ENCODE measurements around the gene NUP160. TPM values are rescaled to one million over a fixed set of nuclear protein-coding genes. Genes with fewer than 3 reads are reported as not detected.
"Not testable (repeated sequence)": the region's sequence is repeated elsewhere in the genome, so short reads cannot be mapped to it uniquely, and the experiment has no call there.

Gene NUP160
- total and polyA plus RNA-seq, 8 donors, result 9.7 to 20.2 (median 13.8) TPM

DNA sequence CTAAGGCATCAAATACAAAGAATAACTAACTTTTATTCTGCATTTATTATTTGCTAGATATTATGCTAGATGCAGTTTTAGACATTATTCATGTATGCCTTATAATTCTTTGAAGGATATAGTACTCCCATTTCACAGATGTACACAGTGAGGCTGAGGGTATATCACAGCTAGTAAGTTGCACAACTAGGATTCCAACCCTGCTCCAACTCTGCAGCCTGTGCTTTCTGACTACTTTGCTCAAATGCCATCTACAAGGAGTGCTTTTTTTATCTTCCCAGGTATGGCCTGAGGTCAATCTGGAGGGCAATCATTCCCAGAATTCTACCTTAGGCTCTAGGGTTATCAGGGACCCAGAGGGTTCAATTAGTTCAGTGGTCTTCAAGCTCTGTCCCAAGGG lies 28.4 kb downstream of the NUP160 start:
- no peak overlapping the region for H3K4me3 ChIP-seq
- intact Hi-C loops (cut with DNase I), result no loop called here
- FAIRE-seq, result no peak
- no peaks in the 10 kb centered on the region for H3K27me3 ChIP-seq
- no peaks in the 10 kb centered on the region for H3K4me1 ChIP-seq
- no peak for ATAC-seq
- DNase-seq, result no peak
- no peak overlapping the region for H3K27ac ChIP-seq
- TF ChIP-seq, protein P1, sequence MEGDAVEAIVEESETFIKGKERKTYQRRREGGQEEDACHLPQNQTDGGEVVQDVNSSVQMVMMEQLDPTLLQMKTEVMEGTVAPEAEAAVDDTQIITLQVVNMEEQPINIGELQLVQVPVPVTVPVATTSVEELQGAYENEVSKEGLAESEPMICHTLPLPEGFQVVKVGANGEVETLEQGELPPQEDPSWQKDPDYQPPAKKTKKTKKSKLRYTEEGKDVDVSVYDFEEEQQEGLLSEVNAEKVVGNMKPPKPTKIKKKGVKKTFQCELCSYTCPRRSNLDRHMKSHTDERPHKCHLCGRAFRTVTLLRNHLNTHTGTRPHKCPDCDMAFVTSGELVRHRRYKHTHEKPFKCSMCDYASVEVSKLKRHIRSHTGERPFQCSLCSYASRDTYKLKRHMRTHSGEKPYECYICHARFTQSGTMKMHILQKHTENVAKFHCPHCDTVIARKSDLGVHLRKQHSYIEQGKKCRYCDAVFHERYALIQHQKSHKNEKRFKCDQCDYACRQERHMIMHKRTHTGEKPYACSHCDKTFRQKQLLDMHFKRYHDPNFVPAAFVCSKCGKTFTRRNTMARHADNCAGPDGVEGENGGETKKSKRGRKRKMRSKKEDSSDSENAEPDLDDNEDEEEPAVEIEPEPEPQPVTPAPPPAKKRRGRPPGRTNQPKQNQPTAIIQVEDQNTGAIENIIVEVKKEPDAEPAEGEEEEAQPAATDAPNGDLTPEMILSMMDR (IDR thresholded peaks at IDR 0.05), result no peak
- H3K9me3 ChIP-seq, result no peaks in the 10 kb centered on the region
- peaks cover 0 to 30% (median 5%) of the 10 kb centered on the region in 3 donors for H3K36me3 ChIP-seq

DNA sequence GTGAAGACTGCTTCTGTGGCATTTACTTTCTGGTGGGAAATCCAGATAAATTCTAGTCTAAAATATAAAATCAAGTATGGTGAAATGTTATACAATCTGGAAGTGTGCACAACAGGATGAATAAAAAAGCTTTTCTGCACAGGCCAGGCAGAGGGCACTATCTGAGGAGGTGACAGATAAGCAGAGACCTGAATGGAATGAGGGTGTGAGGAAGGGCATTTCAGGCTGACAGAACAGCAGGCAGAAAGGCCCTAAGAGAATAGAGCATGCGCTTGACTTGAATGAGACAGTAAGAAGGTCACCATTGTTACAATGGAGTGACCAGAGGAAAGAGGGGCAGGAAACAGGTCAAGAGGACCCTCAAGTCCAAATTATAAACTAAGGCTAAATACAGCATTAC lies 47.4 kb downstream of the NUP160 start:
- intact Hi-C loops (cut with DNase I), result no loop called here
- no peak for ATAC-seq
- FAIRE-seq, result no peak

DNA sequence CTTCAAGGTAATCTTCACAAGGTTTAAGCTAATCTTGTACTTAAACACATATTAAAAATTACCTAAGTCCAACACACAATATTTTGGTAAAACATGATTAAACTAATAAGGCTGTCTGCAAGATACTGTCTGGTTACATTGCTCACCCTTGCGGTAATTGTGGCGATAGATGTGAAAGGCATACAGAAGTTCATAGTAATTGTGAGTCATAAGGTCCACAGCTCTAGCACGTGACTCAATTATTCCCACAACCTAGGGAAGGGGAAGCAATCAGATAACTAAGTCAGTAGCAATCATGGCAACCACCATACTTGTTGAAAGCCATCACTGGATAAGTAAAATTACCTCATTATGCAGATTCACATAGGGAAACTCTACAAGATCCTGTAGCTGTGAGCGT lies 50.5 kb downstream of the NUP160 start:
- H3K36me3 ChIP-seq, result peaks cover 0 to 63% (median 28%) of the 10 kb centered on the region in 3 donors
- ATAC-seq (no peak), FAIRE-seq (no peak), DNase-seq (no peak)
- no peaks in the 10 kb centered on the region for H3K4me1 ChIP-seq
- no peaks in the 10 kb centered on the region for H3K9me3 ChIP-seq
- intact Hi-C loops (cut with DNase I), result no loop called here
- WGBS, 2 donors, result 94 to 96% methylated on average over 4 of the region's 4 CpGs
- TF ChIP-seq, protein P1 (IDR thresholded peaks at IDR 0.05), result no peak
- no peaks in the 10 kb centered on the region for H3K27me3 ChIP-seq
- no peak overlapping the region for H3K27ac ChIP-seq
- no peak overlapping the region for H3K4me3 ChIP-seq

More for the DNA sequence above, 47.4 kb downstream of the NUP160 start:
- H3K36me3 ChIP-seq, result peaks cover 0 to 66% (median 31%) of the 10 kb centered on the region in 3 donors
- H3K27ac ChIP-seq, result no peak overlapping the region
- no peak overlapping the region for H3K4me3 ChIP-seq
- no peaks in the 10 kb centered on the region for H3K27me3 ChIP-seq
- no peak for DNase-seq
- no peaks in the 10 kb centered on the region for H3K4me1 ChIP-seq
- no peaks in the 10 kb centered on the region for H3K9me3 ChIP-seq
- TF ChIP-seq, protein P1 (IDR thresholded peaks at IDR 0.05), result no peak
- 96 to 100% methylated on average over 1 of the region's 1 CpG for WGBS, 2 donors

DNA sequence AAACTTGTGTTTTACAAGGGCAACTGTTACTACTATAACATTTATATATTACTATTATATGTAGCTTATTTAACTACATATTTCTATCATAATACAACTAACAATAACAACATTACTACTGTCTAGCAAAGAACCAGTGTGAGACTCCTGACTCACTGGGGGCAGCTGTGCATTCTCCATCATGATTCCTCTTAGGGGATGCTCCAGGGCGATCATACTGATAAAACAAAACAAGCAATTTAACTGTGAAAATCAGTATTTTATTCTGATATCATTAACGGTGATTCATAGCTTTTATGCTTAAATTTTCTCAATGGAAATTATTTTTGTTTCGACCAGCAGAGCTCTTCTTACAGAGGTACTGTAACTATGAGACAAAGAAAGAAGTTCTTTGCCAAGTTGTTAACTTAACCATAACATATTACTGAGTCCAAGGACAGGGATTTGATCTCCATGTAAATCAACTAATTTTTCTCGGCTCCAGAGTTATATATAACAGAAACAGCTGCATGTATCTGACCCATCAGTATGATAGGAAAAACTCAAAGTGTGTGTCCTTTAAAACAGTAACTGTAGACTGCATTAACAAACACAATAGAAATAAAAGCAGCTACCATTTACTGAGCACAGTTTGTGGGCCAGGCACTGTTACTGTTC lies 56.2 kb downstream of the NUP160 start:
- H3K4me3 ChIP-seq, result no peak overlapping the region
- H3K27ac ChIP-seq, result no peak overlapping the region
- H3K27me3 ChIP-seq, result no peaks in the 10 kb centered on the region
- DNase-seq, result no peak
- TF ChIP-seq, protein P1 (IDR thresholded peaks at IDR 0.05), result no peak
- ATAC-seq, result no peak
- H3K9me3 ChIP-seq, result no peaks in the 10 kb centered on the region
- intact Hi-C loops (cut with DNase I), result no loop called here
- FAIRE-seq, result no peak
- 82 to 85% methylated on average over 4 of the region's 4 CpGs for WGBS, 2 donors
- H3K4me1 ChIP-seq, result no peaks in the 10 kb centered on the region
- H3K36me3 ChIP-seq, result peaks cover 0 to 54% (median 18%) of the 10 kb centered on the region in 3 donors

DNA sequence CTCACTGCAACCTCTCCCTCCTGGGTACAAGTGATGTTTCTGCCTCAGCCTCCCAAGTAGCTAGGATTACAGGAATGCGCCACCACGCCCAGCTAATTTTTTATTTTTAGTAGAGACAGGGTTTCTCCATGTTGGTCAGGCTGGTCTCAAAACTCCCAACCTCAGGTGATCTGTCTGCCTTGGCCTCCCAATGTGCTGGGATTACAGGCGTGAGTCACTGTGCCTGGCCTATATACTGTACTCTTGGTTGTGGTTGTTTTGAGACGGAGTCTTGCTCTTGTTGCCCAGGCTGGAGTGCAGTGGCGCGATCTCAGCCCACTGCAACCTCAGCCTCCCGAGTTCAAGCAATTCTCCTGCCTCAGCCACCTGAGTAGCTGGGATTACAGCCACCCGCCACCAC lies 58.1 kb downstream of the NUP160 start:
- H3K9me3 ChIP-seq; intact Hi-C loops (cut with DNase I); H3K4me3 ChIP-seq; DNase-seq; H3K27ac ChIP-seq; H3K4me1 ChIP-seq; ATAC-seq; FAIRE-seq; H3K27me3 ChIP-seq: not testable (repeated sequence)
- 94 to 98% methylated on average over 8 of the region's 8 CpGs for WGBS, 2 donors
- H3K36me3 ChIP-seq, result peaks cover 0 to 64% (median 26%) of the 10 kb centered on the region in 3 donors
